ENCODE measurements around the gene GPX4.

GPX4 gene

DNA sequence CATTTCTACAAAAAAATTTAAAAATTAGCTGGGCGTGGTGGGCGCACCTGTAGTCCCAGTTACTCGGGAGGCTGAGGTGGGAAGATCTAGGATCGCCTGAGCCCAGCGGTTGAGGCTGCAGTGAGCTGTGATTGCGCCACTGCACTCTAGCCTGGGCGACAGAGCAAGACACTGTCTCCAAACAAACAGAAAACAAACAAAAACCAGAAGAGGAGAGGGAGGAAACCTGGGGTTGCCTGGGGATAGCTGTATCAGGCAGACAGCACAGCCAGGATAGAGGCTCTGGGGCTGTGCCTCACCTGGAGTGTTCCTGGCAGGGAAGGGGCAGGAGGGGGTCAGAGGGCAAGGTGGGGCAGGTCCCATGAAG, 6.0 kb upstream of the GPX4 start:
- H2BK15ac ChIP-seq (replicated peaks; ENCODE audit: low read depth): no peak overlapping the region
- no peak overlapping the region for H3K27ac ChIP-seq (ENCODE audit: low read depth, low read length)
- H3K56ac ChIP-seq (ENCODE audit: low read length): no peak overlapping the region
- no peak overlapping the region for H4K8ac ChIP-seq (ENCODE audit: low read depth, low read length)
- no peak overlapping the region for H3K9ac ChIP-seq (ENCODE audit: low read length)
- H2AK5ac ChIP-seq (ENCODE audit: low read length): no peak overlapping the region
- DNase-seq: no peak
- no peaks in the 10 kb centered on the region for H3K27me3 ChIP-seq (ENCODE audit: insufficient read depth, low read length, poor library complexity)
- no peak overlapping the region for H3K4ac ChIP-seq (ENCODE audit: low read depth, low read length)
- no peak overlapping the region for H3K4me3 ChIP-seq (ENCODE audit: low read length)
- no peaks in the 10 kb centered on the region for H3K36me3 ChIP-seq (ENCODE audit: control insufficient read depth, insufficient read depth, low read length)
- peaks cover 3% of the 10 kb centered on the region for H3K4me1 ChIP-seq (ENCODE audit: control insufficient read depth, low read depth, low read length)
- H3K23ac ChIP-seq (ENCODE audit: low read length): no peak overlapping the region
- H3K4me2 ChIP-seq (ENCODE audit: low read length): no peak overlapping the region
- no peak overlapping the region for H2BK120ac ChIP-seq (ENCODE audit: low read depth, low read length)
- H3K79me1 ChIP-seq (ENCODE audit: low read length): peaks cover 7% of the 10 kb centered on the region
- H3K79me2 ChIP-seq (ENCODE audit: control insufficient read depth, insufficient read depth, low read length): peaks cover 20% of the 10 kb centered on the region
- no CpG with 5 or more reads among the region's 7 CpGs for whole genome bisulfite sequencing (ENCODE audit: extremely low coverage, insufficient coverage, low lambda C conversion rate)
- no peak overlapping the region for H3K18ac ChIP-seq (ENCODE audit: low read length)
- no peak overlapping the region for H4K5ac ChIP-seq (ENCODE audit: low read length)
- H2BK5ac ChIP-seq (ENCODE audit: low read length): no peak overlapping the region

DNA sequence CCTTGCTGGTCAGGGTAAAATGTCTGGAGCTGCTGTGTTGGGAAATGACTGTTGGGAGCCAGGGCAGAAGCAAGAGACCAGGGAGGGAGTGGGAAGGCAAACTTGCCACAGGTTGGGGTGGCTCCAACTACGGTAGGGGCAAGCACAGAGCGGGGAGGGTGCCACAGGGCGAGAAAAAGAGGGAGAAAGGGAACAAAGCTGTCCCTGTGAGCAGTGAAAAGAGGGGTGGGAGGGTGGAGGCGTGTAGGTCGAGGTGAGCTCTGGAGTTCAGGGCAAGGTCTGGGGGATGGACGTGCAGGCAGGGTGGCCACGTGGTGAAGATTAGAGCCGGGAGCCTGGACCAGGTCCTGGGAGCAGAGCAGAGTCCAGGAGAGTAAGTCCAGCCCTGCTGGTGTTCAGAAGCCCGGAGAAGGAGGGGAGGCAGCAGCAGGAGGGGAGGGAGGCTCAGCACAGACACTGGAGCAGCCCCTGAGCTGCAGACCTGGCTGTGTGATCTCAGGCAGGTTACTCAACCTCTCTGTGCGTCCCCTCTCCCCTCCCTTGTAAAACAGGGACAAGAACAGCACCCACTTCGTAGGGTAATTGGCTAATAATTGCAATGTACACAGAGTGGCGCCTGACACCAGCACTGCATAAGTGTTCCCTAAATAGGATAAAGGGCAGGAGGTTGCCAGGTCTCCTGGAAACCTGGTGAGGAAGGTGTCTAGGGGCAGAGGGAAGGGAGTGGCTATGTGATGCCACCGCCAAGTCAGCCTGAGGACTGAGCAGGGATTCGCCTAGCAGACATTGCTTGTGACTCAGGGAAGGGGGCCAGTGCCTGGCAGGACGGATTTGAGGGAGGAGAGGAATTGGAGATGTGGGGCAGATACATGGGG, 5.4 kb upstream of the GPX4 start:
- WGBS (ENCODE audit: extremely low coverage, insufficient coverage, low lambda C conversion rate): no CpG with 5 or more reads among the region's 15 CpGs
- H3K79me1 ChIP-seq (ENCODE audit: low read length): peaks cover 7% of the 10 kb centered on the region
- H3K4me1 ChIP-seq (ENCODE audit: control insufficient read depth, low read depth, low read length): peaks cover 3% of the 10 kb centered on the region
- H2BK15ac ChIP-seq (replicated peaks; ENCODE audit: low read depth): no peak overlapping the region
- H3K18ac ChIP-seq (ENCODE audit: low read length): no peak overlapping the region
- H3K79me2 ChIP-seq (ENCODE audit: control insufficient read depth, insufficient read depth, low read length): peaks cover 17% of the 10 kb centered on the region
- no peak overlapping the region for H2BK5ac ChIP-seq (ENCODE audit: low read length)
- H3K27ac ChIP-seq (ENCODE audit: low read depth, low read length): no peak overlapping the region
- H3K4me3 ChIP-seq (ENCODE audit: low read length): no peak overlapping the region
- no peak for DNase-seq
- H4K5ac ChIP-seq (ENCODE audit: low read length): no peak overlapping the region
- no peak overlapping the region for H2AK5ac ChIP-seq (ENCODE audit: low read length)
- no peak overlapping the region for H3K9ac ChIP-seq (ENCODE audit: low read length)
- no peak overlapping the region for H3K4ac ChIP-seq (ENCODE audit: low read depth, low read length)
- no peak overlapping the region for H3K23ac ChIP-seq (ENCODE audit: low read length)
- H2BK120ac ChIP-seq (ENCODE audit: low read depth, low read length): no peak overlapping the region
- H3K36me3 ChIP-seq (ENCODE audit: control insufficient read depth, insufficient read depth, low read length): no peaks in the 10 kb centered on the region
- no peak overlapping the region for H3K4me2 ChIP-seq (ENCODE audit: low read length)
- H3K56ac ChIP-seq (ENCODE audit: low read length): no peak overlapping the region
- H4K8ac ChIP-seq (ENCODE audit: low read depth, low read length): no peak overlapping the region
- no peaks in the 10 kb centered on the region for H3K27me3 ChIP-seq (ENCODE audit: insufficient read depth, low read length, poor library complexity)

DNA sequence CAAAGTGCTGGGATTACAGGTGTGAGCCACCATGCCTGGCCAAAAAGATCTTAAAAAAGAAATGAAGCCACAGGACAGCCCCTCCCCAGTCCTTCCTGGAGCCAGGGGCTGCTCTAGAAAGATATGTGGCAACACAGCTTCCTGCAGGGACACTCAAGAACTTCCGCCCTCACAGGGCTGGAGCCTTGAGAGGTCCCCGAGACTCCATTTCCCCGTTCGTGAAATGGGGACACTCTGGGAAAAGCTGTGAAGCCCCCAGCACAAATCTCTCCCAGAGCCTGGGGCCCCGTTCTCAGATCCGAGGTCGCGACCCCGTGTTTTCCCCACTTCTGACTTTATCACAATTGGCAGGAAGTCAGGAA, 2.5 kb upstream of the GPX4 start:
- H3K23ac ChIP-seq (ENCODE audit: low read length): no peak overlapping the region
- H2BK120ac ChIP-seq (ENCODE audit: low read depth, low read length): no peak overlapping the region
- DNase-seq: peak; percentile 50
- peak overlapping the region; percentile 56 for H4K5ac ChIP-seq (ENCODE audit: low read length)
- no peak overlapping the region for H3K4me3 ChIP-seq (ENCODE audit: low read length)
- no peaks in the 10 kb centered on the region for H3K27me3 ChIP-seq (ENCODE audit: insufficient read depth, low read length, poor library complexity)
- no peak overlapping the region for H4K8ac ChIP-seq (ENCODE audit: low read depth, low read length)
- H3K9ac ChIP-seq (ENCODE audit: low read length): peak overlapping the region; percentile 35
- no peaks in the 10 kb centered on the region for H3K36me3 ChIP-seq (ENCODE audit: control insufficient read depth, insufficient read depth, low read length)
- H2BK15ac ChIP-seq (replicated peaks; ENCODE audit: low read depth): no peak overlapping the region
- H3K4ac ChIP-seq (ENCODE audit: low read depth, low read length): no peak overlapping the region
- H2BK5ac ChIP-seq (ENCODE audit: low read length): peak overlapping the region; percentile 4
- peaks cover 3% of the 10 kb centered on the region for H3K4me1 ChIP-seq (ENCODE audit: control insufficient read depth, low read depth, low read length)
- peaks cover 4% of the 10 kb centered on the region for H3K79me2 ChIP-seq (ENCODE audit: control insufficient read depth, insufficient read depth, low read length)
- H3K27ac ChIP-seq (ENCODE audit: low read depth, low read length): peak overlapping the region; percentile 83
- H3K18ac ChIP-seq (ENCODE audit: low read length): peak overlapping the region; percentile 11
- H2AK5ac ChIP-seq (ENCODE audit: low read length): no peak overlapping the region
- H3K4me2 ChIP-seq (ENCODE audit: low read length): no peak overlapping the region
- peak overlapping the region; percentile 85 for H3K56ac ChIP-seq (ENCODE audit: low read length)
- no CpG with 5 or more reads among the region's 9 CpGs for WGBS (ENCODE audit: extremely low coverage, insufficient coverage, low lambda C conversion rate)
- no peaks in the 10 kb centered on the region for H3K79me1 ChIP-seq (ENCODE audit: low read length)

DNA sequence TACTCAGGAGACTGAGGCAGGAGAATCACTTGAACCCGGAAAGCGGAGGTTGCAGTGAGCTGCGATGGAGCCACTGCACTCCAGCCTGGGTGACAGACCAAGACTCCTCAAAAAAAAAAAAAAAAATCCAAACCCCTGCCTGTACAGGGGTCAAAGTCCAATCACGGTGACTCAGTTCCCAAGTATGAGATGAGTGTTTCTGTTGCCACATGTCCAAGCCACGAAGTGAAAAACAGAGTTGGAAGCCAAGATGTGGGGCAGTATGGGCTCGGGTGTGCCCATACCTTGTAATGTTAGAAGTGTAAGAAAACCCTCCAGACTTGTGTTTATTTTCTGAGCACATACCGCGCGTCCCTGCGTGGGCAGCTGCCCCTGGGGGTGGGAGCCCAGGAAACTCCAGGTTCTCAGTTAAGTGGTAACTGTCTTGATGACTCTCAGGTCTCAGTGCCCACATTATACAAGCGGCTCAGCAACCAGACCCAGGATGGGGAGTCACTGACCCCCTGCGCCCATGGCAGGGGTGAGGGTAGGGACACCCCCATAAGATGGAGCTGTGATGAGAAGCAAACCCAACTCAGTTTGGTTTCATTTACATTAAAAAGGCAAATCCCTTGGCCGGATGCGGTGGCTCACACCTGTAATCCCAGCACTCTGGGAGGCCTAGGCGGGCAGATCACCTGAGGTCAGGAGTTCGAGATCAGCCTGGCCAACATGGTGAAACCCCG, 1.2 kb upstream of the GPX4 start:
- Histone ChIP-seq H3K27me3 (ENCODE audit: insufficient read depth, low read length, poor library complexity) (no peaks in the 10 kb centered on the region), H2BK5ac (ENCODE audit: low read length) (no peak overlapping the region), H3K27ac (ENCODE audit: low read depth, low read length) (no peak overlapping the region), H3K4me1 (ENCODE audit: control insufficient read depth, low read depth, low read length) (peaks cover 3% of the 10 kb centered on the region), H3K79me1 (ENCODE audit: low read length) (no peaks in the 10 kb centered on the region), H4K5ac (ENCODE audit: low read length) (no peak overlapping the region), H2AK5ac (ENCODE audit: low read length) (peak overlapping the region; percentile 20), H3K36me3 (ENCODE audit: control insufficient read depth, insufficient read depth, low read length) (peaks cover 2% of the 10 kb centered on the region), H3K56ac (ENCODE audit: low read length) (peak overlapping the region; percentile 27), H3K9ac (ENCODE audit: low read length) (no peak overlapping the region), H2BK120ac (ENCODE audit: low read depth, low read length) (no peak overlapping the region), H3K4ac (ENCODE audit: low read depth, low read length) (no peak overlapping the region), H3K4me3 (ENCODE audit: low read length) (no peak overlapping the region), H3K23ac (ENCODE audit: low read length) (no peak overlapping the region), H3K79me2 (ENCODE audit: control insufficient read depth, insufficient read depth, low read length) (peaks cover 4% of the 10 kb centered on the region), H3K4me2 (ENCODE audit: low read length) (no peak overlapping the region), H2BK15ac (replicated peaks; ENCODE audit: low read depth) (no peak overlapping the region), H3K18ac (ENCODE audit: low read length) (no peak overlapping the region), H4K8ac (ENCODE audit: low read depth, low read length) (no peak overlapping the region)
- no CpG with 5 or more reads among the region's 17 CpGs for WGBS (ENCODE audit: extremely low coverage, insufficient coverage, low lambda C conversion rate)
- peak; percentile 47 for DNase-seq

DNA sequence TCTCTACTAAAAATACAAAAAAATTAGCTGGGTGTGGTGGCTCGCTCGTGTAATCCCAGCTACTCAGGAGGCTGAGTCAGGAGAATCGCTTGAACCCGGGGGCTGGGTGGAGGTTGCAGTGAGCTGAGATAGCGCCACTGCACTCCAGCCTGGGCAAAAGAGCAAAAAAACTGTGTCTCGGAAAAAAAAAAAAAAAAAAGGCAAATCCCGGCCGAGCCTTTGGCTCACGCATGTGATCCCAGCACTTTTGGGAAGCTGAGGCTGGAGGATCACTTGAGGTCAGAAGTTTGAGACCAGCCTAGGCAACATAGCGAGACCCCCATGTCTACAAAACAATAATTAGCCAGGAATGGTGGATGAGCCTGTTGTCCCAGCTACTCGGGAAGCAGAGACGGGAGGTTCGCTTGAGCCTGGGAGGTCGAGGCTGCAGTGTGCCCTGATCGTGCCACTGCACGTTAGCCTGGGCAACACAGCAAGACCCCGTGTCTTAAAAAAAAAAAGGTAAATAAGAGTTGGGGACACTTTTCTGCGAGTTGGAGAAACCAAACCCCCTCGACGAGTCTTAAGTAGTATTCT, 574 bp upstream of the GPX4 start:
- Histone ChIP-seq H3K4ac (ENCODE audit: low read depth, low read length) (no peak overlapping the region), H3K36me3 (ENCODE audit: control insufficient read depth, insufficient read depth, low read length) (peaks cover 2% of the 10 kb centered on the region), H4K8ac (ENCODE audit: low read depth, low read length) (no peak overlapping the region), H3K9ac (ENCODE audit: low read length) (peak overlapping the region; percentile 47), H3K4me3 (ENCODE audit: low read length) (no peak overlapping the region), H3K79me1 (ENCODE audit: low read length) (no peaks in the 10 kb centered on the region), H2BK120ac (ENCODE audit: low read depth, low read length) (no peak overlapping the region), H2BK15ac (replicated peaks; ENCODE audit: low read depth) (no peak overlapping the region), H2AK5ac (ENCODE audit: low read length) (no peak overlapping the region), H3K4me2 (ENCODE audit: low read length) (no peak overlapping the region), H2BK5ac (ENCODE audit: low read length) (no peak overlapping the region), H3K4me1 (ENCODE audit: control insufficient read depth, low read depth, low read length) (peaks cover 3% of the 10 kb centered on the region), H3K56ac (ENCODE audit: low read length) (peak overlapping the region; percentile 82), H4K5ac (ENCODE audit: low read length) (no peak overlapping the region), H3K27ac (ENCODE audit: low read depth, low read length) (no peak overlapping the region), H3K18ac (ENCODE audit: low read length) (no peak overlapping the region), H3K27me3 (ENCODE audit: insufficient read depth, low read length, poor library complexity) (no peaks in the 10 kb centered on the region), H3K23ac (ENCODE audit: low read length) (no peak overlapping the region), H3K79me2 (ENCODE audit: control insufficient read depth, insufficient read depth, low read length) (peaks cover 4% of the 10 kb centered on the region)
- WGBS (ENCODE audit: extremely low coverage, insufficient coverage, low lambda C conversion rate): no CpG with 5 or more reads among the region's 20 CpGs
- DNase-seq: no peak
